CD8-positive, alpha-beta memory T cell (primary cell): Measurements from ENCODE around the gene SFRP5. TPM values are rescaled to one million over a fixed set of nuclear protein-coding genes. Genes with fewer than 3 reads are reported as not detected.

ENCODE experiments used
- CTCF ChIA-PET: fragments of 350-600 bp; sonication (Branson Sonifier 250); formaldehyde crosslinking; loops from one replicate; lab custom pipeline; 2021; ENCODE audit warnings: antibody characterized with exemption; lab: Charles Lee
- POLR2A ChIA-PET: fragments of 350-600 bp; sonication (Branson Sonifier 250); formaldehyde crosslinking; loops from one replicate; lab custom pipeline; 2021; ENCODE audit warnings: antibody characterized with exemption; lab: Charles Lee
- DNase-seq, 5 donors: peaks; one replicate each; pipeline versions ENCODE4 v3.0.0 to v3.0.0-alpha.2; 2020 to 2022; ENCODE audit warnings: mixed read lengths in 1 of 5
- H3K27ac ChIP-seq: one replicate; pipeline ENCODE4 v1.7.0; 2013; ENCODE audit warnings: low read depth, mild to moderate bottlenecking, low read length, moderate library complexity
- H3K27me3 ChIP-seq: 2 replicates; pipeline ENCODE4 v1.7.0; 2013; ENCODE audit warnings: low read length, mild to moderate bottlenecking; ENCODE audit not compliant: insufficient read depth, poor library complexity, severe bottlenecking
- H3K36me3 ChIP-seq: 2 replicates; pipeline ENCODE4 v1.7.0; 2013; ENCODE audit warnings: mild to moderate bottlenecking, low read length, moderate library complexity; ENCODE audit not compliant: insufficient read depth
- H3K4me1 ChIP-seq: 2 replicates; pipeline ENCODE4 v1.7.0; 2013; ENCODE audit warnings: mild to moderate bottlenecking, low read length, moderate library complexity; ENCODE audit not compliant: insufficient read depth
- H3K4me3 ChIP-seq: 2 replicates; pipeline ENCODE4 v1.7.0; 2013; ENCODE audit warnings: mild to moderate bottlenecking, low read length
- H3K9me3 ChIP-seq: 2 replicates; pipeline ENCODE4 v1.7.0; 2013; ENCODE audit warnings: mild to moderate bottlenecking, low read length
- H3K27ac Mint-ChIP-seq, 8 donors: one replicate each; pipeline ENCODE4 v1.8.0; 2020 to 2021; ENCODE audit warnings: mixed read lengths in 8 of 8, mild to moderate bottlenecking in 6 of 8, inconsistent platforms in 3 of 8, moderate library complexity in 3 of 8
- H3K27me3 Mint-ChIP-seq, 2 donors: one replicate each; pipeline ENCODE4 v1.8.0; 2020 to 2021; ENCODE audit warnings: mixed read lengths in 2 of 2, mild to moderate bottlenecking in 1 of 2, moderate library complexity in 1 of 2
- H3K36me3 Mint-ChIP-seq, 3 donors: one replicate each; pipeline ENCODE4 v1.8.0; 2020 to 2021; ENCODE audit warnings: mixed read lengths in 3 of 3, inconsistent platforms in 1 of 3, mild to moderate bottlenecking in 1 of 3
- H3K4me1 Mint-ChIP-seq, 3 donors: one replicate each; pipeline ENCODE4 v1.8.0; 2020 to 2021; ENCODE audit warnings: mixed read lengths in 3 of 3, inconsistent platforms in 1 of 3, mild to moderate bottlenecking in 1 of 3
- H3K4me3 Mint-ChIP-seq, 7 donors: one replicate each; pipeline ENCODE4 v1.8.0; 2020 to 2021; ENCODE audit warnings: mixed read lengths in 7 of 7, mild to moderate bottlenecking in 6 of 7, moderate library complexity in 4 of 7, inconsistent platforms in 2 of 7
- H3K9me3 Mint-ChIP-seq, 5 donors: one replicate each; pipeline ENCODE4 v1.8.0; 2020 to 2022; ENCODE audit warnings: mixed read lengths in 5 of 5, mild to moderate bottlenecking in 3 of 5, moderate library complexity in 2 of 5, inconsistent platforms in 1 of 5
- polyA plus RNA-seq: library from polyadenylated mRNA; unstranded; fragments of 300-500 nt; fragmentation: Illumina TruSeq; gene quantifications from one replicate; pipeline ENCODE4 v1.2.3, GENCODE V29; 2021
- total RNA-seq, 2 experiments: library from RNA; stranded (reverse); gene quantifications; one replicate each; pipeline ENCODE4 v1.2.3, GENCODE V29; 2021

Gene SFRP5
- total and polyA plus RNA-seq, 3 experiments from 2014 or later: 0.54 TPM; not detected in 2

GRCh38 chr10:97731346-97732051 lies 40.3 kb downstream of the SFRP5 start:
- POLR2A ChIA-PET: no interaction called here
- DNase-seq: peak; percentile 32 to 61 (median 50)
- H3K4me1 Mint-ChIP-seq: peaks cover 6 to 9% (median 9%) of the 10 kb centered on the region in 3 donors
- peaks cover 3 to 22% of the 10 kb centered on the region in 2 donors for H3K27me3 Mint-ChIP-seq
- peak overlapping the region in 1 of 7 donors; percentile 16 for H3K4me3 Mint-ChIP-seq
- H3K27me3 ChIP-seq: no peaks in the 10 kb centered on the region
- H3K9me3 Mint-ChIP-seq: no peaks in the 10 kb centered on the region
- no peaks in the 10 kb centered on the region for H3K36me3 Mint-ChIP-seq
- H3K27ac Mint-ChIP-seq: no peak overlapping the region
- H3K4me3 ChIP-seq: no peak overlapping the region
- no peaks in the 10 kb centered on the region for H3K9me3 ChIP-seq
- no peaks in the 10 kb centered on the region for H3K36me3 ChIP-seq
- peaks cover 2% of the 10 kb centered on the region for H3K4me1 ChIP-seq
- H3K27ac ChIP-seq: no peak overlapping the region
- CTCF ChIA-PET: interaction anchor here (0.6 to 9.6 kb wide), 10 partner anchors 8 to 160 kb away, joined by 3 to 199 read pairs (median 6); partner anchors contain the start of genes ANKRD2, AVPI1 and MARVELD1

GRCh38 chr10:97729014-97729413 lies 42.8 kb downstream of the SFRP5 start:
- H3K4me3 ChIP-seq: no peak overlapping the region
- Mint-ChIP-seq H3K27ac (peak overlapping the region in 2 of 8 donors; percentile 19 to 39), H3K36me3 (no peaks in the 10 kb centered on the region), H3K9me3 (no peaks in the 10 kb centered on the region), H3K27me3 (peaks cover 5 to 40% of the 10 kb centered on the region in 2 donors), H3K4me1 (no peaks in the 10 kb centered on the region), H3K4me3 (no peak overlapping the region)
- no peaks in the 10 kb centered on the region for H3K36me3 ChIP-seq
- ChIA-PET CTCF (interaction anchor here (9.1 to 9.6 kb wide), 2 partner anchors 21 to 52 kb away, joined by 119 to 199 read pairs; partner anchors contain the start of gene MARVELD1), POLR2A (interaction anchor here (0.6 kb wide), 1 partner anchor 158 kb away, joined by 3 read pairs; no protein-coding TSS in a partner anchor)
- no peak for DNase-seq
- no peaks in the 10 kb centered on the region for H3K4me1 ChIP-seq
- H3K9me3 ChIP-seq: no peaks in the 10 kb centered on the region
- H3K27ac ChIP-seq: no peak overlapping the region
- no peaks in the 10 kb centered on the region for H3K27me3 ChIP-seq

GRCh38 chr10:97726636-97727178 lies 45.1 kb downstream of the SFRP5 start:
- CTCF ChIA-PET: interaction anchor here (1.2 to 2.6 kb wide), 2 partner anchors 17 to 25 kb away, joined by 4 to 10 read pairs; no protein-coding TSS in a partner anchor
- no peak for DNase-seq
- H3K36me3 Mint-ChIP-seq: no peaks in the 10 kb centered on the region
- Histone ChIP-seq H3K4me1 (no peaks in the 10 kb centered on the region), H3K27me3 (no peaks in the 10 kb centered on the region), H3K9me3 (no peaks in the 10 kb centered on the region), H3K4me3 (no peak overlapping the region), H3K27ac (no peak overlapping the region), H3K36me3 (no peaks in the 10 kb centered on the region)
- H3K27me3 Mint-ChIP-seq: peaks cover 5 to 40% of the 10 kb centered on the region in 2 donors
- H3K27ac Mint-ChIP-seq: no peak overlapping the region
- no peak overlapping the region for H3K4me3 Mint-ChIP-seq
- POLR2A ChIA-PET: no interaction called here
- H3K9me3 Mint-ChIP-seq: no peaks in the 10 kb centered on the region
- no peaks in the 10 kb centered on the region for H3K4me1 Mint-ChIP-seq

GRCh38 chr10:97724341-97724941 lies 47.4 kb downstream of the SFRP5 start:
- Mint-ChIP-seq H3K4me3 (no peak overlapping the region), H3K27ac (no peak overlapping the region), H3K27me3 (peaks cover 4 to 32% of the 10 kb centered on the region in 2 donors), H3K4me1 (no peaks in the 10 kb centered on the region), H3K9me3 (no peaks in the 10 kb centered on the region), H3K36me3 (no peaks in the 10 kb centered on the region)
- no peaks in the 10 kb centered on the region for H3K36me3 ChIP-seq
- no peaks in the 10 kb centered on the region for H3K27me3 ChIP-seq
- CTCF ChIA-PET: interaction anchor here (1.0 to 3.0 kb wide), 4 partner anchors 11 to 27 kb away, joined by 3 to 10 read pairs (median 6); partner anchors contain the start of gene MARVELD1
- POLR2A ChIA-PET: no interaction called here
- no peak overlapping the region for H3K27ac ChIP-seq
- no peak for DNase-seq
- no peak overlapping the region for H3K4me3 ChIP-seq
- no peaks in the 10 kb centered on the region for H3K4me1 ChIP-seq
- no peaks in the 10 kb centered on the region for H3K9me3 ChIP-seq

- Histone ChIP-seq H3K4me3 (no peak overlapping the region), H3K9me3 (no peaks in the 10 kb centered on the region), H3K27me3 (no peaks in the 10 kb centered on the region), H3K36me3 (no peaks in the 10 kb centered on the region), H3K4me1 (no peaks in the 10 kb centered on the region), H3K27ac (no peak overlapping the region)
- peaks cover 2 to 27% of the 10 kb centered on the region in 2 donors for H3K27me3 Mint-ChIP-seq
- H3K4me3 Mint-ChIP-seq: no peak overlapping the region
- CTCF ChIA-PET: interaction anchor here (1.0 to 3.0 kb wide), 4 partner anchors 9 to 21 kb away, joined by 3 to 11 read pairs (median 7); partner anchors contain the start of gene MARVELD1
- no peaks in the 10 kb centered on the region for H3K36me3 Mint-ChIP-seq
- no peak overlapping the region for H3K27ac Mint-ChIP-seq
- DNase-seq: no peak
- H3K4me1 Mint-ChIP-seq: no peaks in the 10 kb centered on the region
- POLR2A ChIA-PET: no interaction called here
- H3K9me3 Mint-ChIP-seq: no peaks in the 10 kb centered on the region
Measured at GRCh38 chr10:97723001-97723400, 48.8 kb downstream of the SFRP5 start.

GRCh38 chr10:97721871-97722780 lies 49.7 kb downstream of the SFRP5 start:
- DNase-seq: no peak
- ChIA-PET CTCF (interaction anchor here (1.7 to 2.3 kb wide), 2 partner anchors 10 to 21 kb away, joined by 5 to 11 read pairs; no protein-coding TSS in a partner anchor), POLR2A (no interaction called here)
- H3K36me3 Mint-ChIP-seq: no peaks in the 10 kb centered on the region
- no peaks in the 10 kb centered on the region for H3K9me3 Mint-ChIP-seq
- H3K4me3 ChIP-seq: no peak overlapping the region
- no peak overlapping the region for H3K27ac ChIP-seq
- no peaks in the 10 kb centered on the region for H3K4me1 Mint-ChIP-seq
- no peak overlapping the region for H3K27ac Mint-ChIP-seq
- H3K9me3 ChIP-seq: no peaks in the 10 kb centered on the region
- peaks cover 2 to 23% of the 10 kb centered on the region in 2 donors for H3K27me3 Mint-ChIP-seq
- no peaks in the 10 kb centered on the region for H3K36me3 ChIP-seq
- no peaks in the 10 kb centered on the region for H3K4me1 ChIP-seq
- no peaks in the 10 kb centered on the region for H3K27me3 ChIP-seq
- H3K4me3 Mint-ChIP-seq: no peak overlapping the region

GRCh38 chr10:97719602-97720001 lies 52.2 kb downstream of the SFRP5 start:
- H3K27ac ChIP-seq: no peak overlapping the region
- no peaks in the 10 kb centered on the region for H3K4me1 ChIP-seq
- H3K27me3 ChIP-seq: no peaks in the 10 kb centered on the region
- Mint-ChIP-seq H3K4me3 (no peak overlapping the region), H3K9me3 (no peaks in the 10 kb centered on the region), H3K27me3 (peaks cover 3 to 5% of the 10 kb centered on the region in 2 donors), H3K36me3 (no peaks in the 10 kb centered on the region), H3K4me1 (peaks cover 0 to 6% (median 2%) of the 10 kb centered on the region in 3 donors), H3K27ac (no peak overlapping the region)
- no peaks in the 10 kb centered on the region for H3K36me3 ChIP-seq
- H3K4me3 ChIP-seq: no peak overlapping the region
- DNase-seq: no peak
- POLR2A ChIA-PET: no interaction called here
- CTCF ChIA-PET: interaction anchor here (1.2 kb wide), 1 partner anchor 10 kb away, joined by 4 read pairs; no protein-coding TSS in a partner anchor
- H3K9me3 ChIP-seq: no peaks in the 10 kb centered on the region
